Tibial artery (tissue), 4 donors: Measurements from ENCODE around the gene DLGAP1.
"Not testable (repeated sequence)": the region's sequence is repeated elsewhere in the genome, so short reads cannot be mapped to it uniquely, and the experiment has no call there.

Source experiments
- DNase-seq, 2 donors: peaks; one replicate each; pipeline ENCODE4 v3.0.0-alpha.2; 2019
- H3K27ac ChIP-seq, 2 donors: fragments of 200-600 bp; sonication (generic) in 1 of 2; 1 replicate in 1 of 2; 2 replicates in 1 of 2; pipeline ENCODE4 v1.5.1; 2018 to 2019; ENCODE audit warnings: mild to moderate bottlenecking in 1 of 2
- H3K27me3 ChIP-seq, 2 donors: fragments of 200-600 bp; sonication (generic) in 1 of 2; one replicate each; pipeline versions ENCODE4 v1.5.1 to v1.6.0; 2016 to 2019
- H3K36me3 ChIP-seq, 3 donors: fragments of 200-600 bp; sonication (generic) in 2 of 3; one replicate each; pipeline ENCODE4 v1.5.1; 2016 to 2019; ENCODE audit warnings: mild to moderate bottlenecking in 2 of 3
- H3K4me1 ChIP-seq, 4 donors: fragments of 200-600 bp; sonication (generic) in 2 of 4; 1 replicate in 3 of 4; 2 replicates in 1 of 4; pipeline ENCODE4 v1.5.1; 2016 to 2019
- H3K4me3 ChIP-seq, 2 donors: fragments of 200-600 bp; sonication (generic) in 1 of 2; 1 replicate in 1 of 2; 2 replicates in 1 of 2; pipeline ENCODE4 v1.5.1; 2018 to 2019; ENCODE audit warnings: mild to moderate bottlenecking in 2 of 2
- H3K9me3 ChIP-seq, 3 donors: fragments of 200-600 bp; sonication (generic) in 1 of 3; one replicate each; pipeline ENCODE4 v1.5.1; 2016 to 2019
- CTCF ChIP-seq, 2 experiments: fragments of 200-600 bp in 1 of 2; fragments of 450-650 bp in 1 of 2; IDR thresholded peaks; one replicate each; pipeline ENCODE4 v1.5.1; 2017 to 2019; ENCODE audit warnings: antibody characterized with exemption in 2 of 2, mild to moderate bottlenecking in 1 of 2, moderate library complexity in 1 of 2
- intact Hi-C: fragments of 100-400 bp; cut with DNase I; formaldehyde crosslinking; loops from one replicate; pipeline ENCODE4 v1.15.0; 2023; ENCODE audit warnings: low total_unique reads

Gene DLGAP1

DNA sequence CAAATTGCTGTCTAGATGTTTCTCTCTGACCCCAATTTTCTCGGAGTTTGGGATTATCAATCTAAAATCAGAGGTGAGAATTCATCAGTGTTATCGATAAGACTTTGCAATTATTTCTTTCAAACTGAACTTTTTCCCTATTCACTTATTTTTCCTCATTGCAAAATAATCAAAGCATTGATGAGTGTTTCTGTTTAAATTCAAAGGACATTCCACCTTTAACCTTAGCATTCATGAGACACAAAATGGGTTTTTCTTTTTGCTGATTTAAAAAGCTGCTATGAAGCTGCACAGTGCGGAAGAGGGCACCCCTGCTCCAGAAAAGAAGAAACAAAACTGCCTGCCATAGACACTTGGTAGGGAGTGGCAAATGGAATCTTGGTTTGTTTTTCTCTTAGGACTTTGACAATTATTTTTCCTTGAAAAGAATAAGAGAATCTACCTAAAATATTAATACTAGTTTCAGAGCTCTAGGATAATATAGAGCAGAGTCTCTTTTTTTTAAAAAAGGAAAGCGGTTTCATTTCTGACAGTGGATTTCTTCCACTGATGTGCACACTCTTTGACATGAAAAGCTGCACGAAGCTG lies 801.8 kb downstream of the DLGAP1 start:
- peak overlapping the region; percentile 34 to 47 for H3K27ac ChIP-seq
- DNase-seq = no peak
- intact Hi-C loops = no loop called here

DNA sequence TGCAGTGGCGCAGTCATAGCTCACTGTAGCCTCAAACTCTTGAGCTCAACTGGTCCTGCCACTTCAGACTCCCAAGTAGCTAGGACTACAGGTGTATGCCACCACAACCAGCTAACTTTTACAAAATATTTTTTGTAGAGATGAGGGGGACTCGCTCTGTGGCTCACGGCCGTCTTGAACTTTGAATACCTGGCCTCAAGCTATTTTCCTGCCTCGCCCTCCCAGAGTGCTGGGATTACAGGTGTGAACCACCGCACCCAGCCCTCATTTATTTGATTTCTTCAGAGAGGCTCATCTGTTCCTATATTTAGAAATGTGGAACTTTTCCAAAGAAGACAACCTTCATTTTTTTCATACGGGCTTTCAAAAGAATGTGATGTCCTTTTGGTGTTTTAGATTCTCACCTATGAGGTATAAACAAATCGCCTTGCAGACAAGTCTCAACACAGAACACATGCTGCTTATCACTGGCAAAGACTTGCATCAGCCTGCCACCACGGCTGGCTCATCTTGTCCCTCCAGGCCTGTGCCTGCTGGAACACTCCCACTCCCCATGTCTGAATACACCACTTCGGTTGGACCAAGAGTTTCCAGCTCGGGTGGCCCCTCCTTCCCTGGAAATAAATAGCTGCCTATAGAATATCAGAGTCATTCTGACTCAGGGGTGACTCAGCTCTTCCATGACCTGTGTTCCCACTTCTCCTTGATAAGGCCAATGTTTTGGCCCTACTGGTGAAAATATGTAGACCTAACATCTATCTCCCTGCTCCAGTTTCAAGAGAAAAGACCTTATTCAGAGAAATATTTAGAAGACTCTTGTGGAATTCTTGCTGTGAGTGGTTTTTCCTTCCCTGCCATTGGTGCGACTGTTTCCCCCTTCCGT lies 802.5 kb downstream of the DLGAP1 start:
- H3K4me1 ChIP-seq = peaks cover 5 to 41% (median 15%) of the 10 kb centered on the region in 4 donors
- intact Hi-C loops = no loop called here
- no peak overlapping the region for H3K4me3 ChIP-seq
- H3K9me3 ChIP-seq = no peaks in the 10 kb centered on the region
- no peaks in the 10 kb centered on the region for H3K27me3 ChIP-seq
- DNase-seq = peak in 1 of 2 donors; percentile 69
- peak overlapping the region; percentile 34 to 47 for H3K27ac ChIP-seq
- no peaks in the 10 kb centered on the region for H3K36me3 ChIP-seq
- no peak for TF ChIP-seq CTCF (IDR thresholded peaks at IDR 0.05)

More for the DNA sequence above, 801.8 kb downstream of the DLGAP1 start:
- Histone ChIP-seq H3K4me3 (no peak overlapping the region), H3K36me3 (no peaks in the 10 kb centered on the region), H3K27me3 (no peaks in the 10 kb centered on the region), H3K9me3 (no peaks in the 10 kb centered on the region), H3K4me1 (peaks cover 5 to 41% (median 15%) of the 10 kb centered on the region in 4 donors)
- no peak for TF ChIP-seq CTCF (IDR thresholded peaks at IDR 0.05)

DNA sequence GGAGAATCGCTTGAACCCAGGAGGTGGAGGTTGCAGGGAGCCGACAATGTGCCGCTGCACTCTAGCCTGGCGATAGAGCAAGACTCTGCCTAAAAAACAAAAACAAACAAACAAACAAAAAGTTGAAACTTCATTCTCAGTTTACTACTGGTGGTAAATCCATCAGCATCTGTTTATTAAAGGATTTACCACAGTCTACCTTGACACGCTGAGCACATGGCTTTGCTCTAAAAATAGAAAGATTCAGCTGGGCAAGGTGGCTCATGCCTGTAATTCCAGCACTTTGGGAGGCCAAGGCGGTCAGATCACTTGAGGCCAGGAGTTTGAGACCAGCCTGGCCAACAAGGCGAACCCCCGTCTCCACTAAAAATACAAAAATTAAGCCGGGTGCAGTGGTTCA lies 803.8 kb downstream of the DLGAP1 start:
- no peak overlapping the region for H3K4me3 ChIP-seq
- H3K27me3 ChIP-seq = no peaks in the 10 kb centered on the region
- H3K27ac ChIP-seq = no peak overlapping the region
- TF ChIP-seq CTCF (IDR thresholded peaks at IDR 0.05) = no peak
- no peaks in the 10 kb centered on the region for H3K9me3 ChIP-seq
- no peaks in the 10 kb centered on the region for H3K36me3 ChIP-seq
- H3K4me1 ChIP-seq = peaks cover 5 to 41% (median 15%) of the 10 kb centered on the region in 4 donors
- intact Hi-C loops = no loop called here
- no peak for DNase-seq

GRCh38 chr18:3650521-3651042 lies 804.5 kb downstream of the DLGAP1 start:
- H3K27ac ChIP-seq, intact Hi-C loops, H3K36me3 ChIP-seq, DNase-seq, H3K4me3 ChIP-seq, H3K27me3 ChIP-seq, H3K9me3 ChIP-seq: not testable (repeated sequence)
- H3K4me1 ChIP-seq = peaks cover 5 to 41% (median 15%) of the 10 kb centered on the region in 4 donors

DNA sequence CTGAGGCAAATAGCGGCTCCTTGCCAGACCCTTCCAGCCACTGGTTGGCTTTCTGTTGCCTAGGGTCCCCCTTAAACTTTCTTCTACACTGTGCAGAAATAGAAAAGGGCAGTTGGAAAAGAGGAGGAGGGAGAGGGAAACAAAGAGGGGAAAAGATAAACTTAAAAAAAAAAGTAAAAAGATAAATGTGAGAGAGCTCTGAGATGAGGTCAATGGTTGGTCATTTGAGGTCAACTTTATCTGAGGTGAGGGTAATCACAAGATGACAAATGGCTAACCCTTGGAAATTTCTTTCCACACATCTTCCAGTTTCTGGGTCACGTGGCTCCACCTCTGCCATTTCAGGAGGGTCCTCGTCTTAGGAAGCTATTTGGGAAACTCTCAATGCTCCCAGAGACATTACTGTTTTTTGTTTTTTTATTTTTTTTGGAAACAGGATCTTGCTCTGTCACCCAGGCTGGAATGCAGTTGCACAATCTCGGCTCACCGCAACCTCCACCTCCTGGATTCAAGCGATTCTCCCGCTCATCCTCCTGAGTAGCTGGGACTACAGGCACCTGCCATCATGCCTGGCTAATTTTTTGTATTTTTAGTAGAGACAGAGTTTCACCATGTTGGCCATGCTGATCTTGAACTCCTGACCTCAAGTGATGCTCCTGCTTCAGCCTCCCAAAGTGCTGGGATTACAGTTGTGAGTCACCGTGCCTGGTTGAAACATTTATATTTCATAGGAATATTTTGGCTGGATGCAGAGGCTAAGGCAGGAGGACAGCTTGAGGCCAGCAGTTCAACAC lies 805.3 kb downstream of the DLGAP1 start:
- Histone ChIP-seq H3K27ac (peak overlapping the region; percentile 1 to 11), H3K36me3 (no peaks in the 10 kb centered on the region), H3K27me3 (no peaks in the 10 kb centered on the region), H3K4me1 (peaks cover 5 to 41% (median 15%) of the 10 kb centered on the region in 4 donors), H3K9me3 (no peaks in the 10 kb centered on the region), H3K4me3 (no peak overlapping the region)
- DNase-seq = peak; percentile 50 to 67
- intact Hi-C loops = no loop called here
- no peak for TF ChIP-seq CTCF (IDR thresholded peaks at IDR 0.05)
